HEK293T (cell line): Measurements from ENCODE around the gene GINS1.

ENCODE experiments used
- CTCF ChIA-PET: fragments of 350-600 bp; formaldehyde crosslinking; extraction: SDS; loops from one replicate; lab custom pipeline; 2021; ENCODE audit warnings: antibody characterized with exemption, inconsistent platforms; lab: Yijun Ruan, JAX
- POLR2A ChIA-PET: fragments of 350-600 bp; formaldehyde crosslinking; extraction: SDS; loops from one replicate; lab custom pipeline; 2020; ENCODE audit warnings: antibody characterized with exemption, inconsistent platforms; lab: Yijun Ruan, JAX
- DNase-seq: peaks from one replicate; pipeline ENCODE4 v3.0.0; 2012; ENCODE audit warnings: mixed read lengths; ENCODE audit errors: extremely low spot score
- ARNT ChIP-seq: fragments of 450-650 bp; IDR thresholded peaks from 2 replicates; pipeline ENCODE4 v1.6.1; 2017; ENCODE audit warnings: mild to moderate bottlenecking
- BHLHE40 ChIP-seq: fragments of 450-650 bp; IDR thresholded peaks from 2 replicates; pipeline ENCODE4 v1.6.1; 2016; ENCODE audit warnings: mild to moderate bottlenecking, moderate library complexity, borderline replicate concordance
- CTBP1 ChIP-seq: fragments of 450-650 bp; IDR thresholded peaks from 2 replicates; pipeline ENCODE4 v1.6.1; 2016; ENCODE audit warnings: borderline replicate concordance
- ELF4 ChIP-seq: fragments of 450-650 bp; IDR thresholded peaks from 2 replicates; pipeline ENCODE4 v1.6.1; 2017; ENCODE audit warnings: antibody characterized with exemption
- FOXA1 ChIP-seq: fragments of 450-650 bp; IDR thresholded peaks from 2 replicates; pipeline ENCODE4 v1.6.1; 2016; ENCODE audit warnings: mild to moderate bottlenecking
- FOXK2 ChIP-seq: fragments of 450-650 bp; IDR thresholded peaks from 2 replicates; pipeline ENCODE4 v1.6.1; 2016; ENCODE audit warnings: mild to moderate bottlenecking
- FOXM1 ChIP-seq: fragments of 450-650 bp; IDR thresholded peaks from 2 replicates; pipeline ENCODE4 v1.6.1; 2017; ENCODE audit warnings: mild to moderate bottlenecking, borderline replicate concordance
- HDGF ChIP-seq: fragments of 450-650 bp; IDR thresholded peaks from 2 replicates; pipeline ENCODE4 v1.6.1; 2017; ENCODE audit warnings: antibody characterized with exemption, borderline replicate concordance
- L3MBTL2 ChIP-seq: fragments of 450-650 bp; conservative IDR thresholded peaks from 2 replicates; pipeline ENCODE4 v1.6.1; 2016; ENCODE audit warnings: mild to moderate bottlenecking
- LEF1 ChIP-seq: fragments of 450-650 bp; IDR thresholded peaks from 2 replicates; pipeline ENCODE4 v1.6.1; 2017; ENCODE audit warnings: mild to moderate bottlenecking, borderline replicate concordance
- NFRKB ChIP-seq: fragments of 450-650 bp; IDR thresholded peaks from 2 replicates; pipeline ENCODE4 v1.6.1; 2016; ENCODE audit warnings: mild to moderate bottlenecking, moderate library complexity
- SP1 ChIP-seq: fragments of 450-650 bp; IDR thresholded peaks from 2 replicates; pipeline ENCODE4 v1.6.1; 2017
- SUZ12 ChIP-seq: fragments of 450-650 bp; IDR thresholded peaks from 2 replicates; pipeline ENCODE4 v1.6.1; 2016; ENCODE audit warnings: mild to moderate bottlenecking
- TARDBP ChIP-seq: fragments of 450-650 bp; IDR thresholded peaks from 2 replicates; pipeline ENCODE4 v1.6.1; 2016
- ZNF384 ChIP-seq: fragments of 450-650 bp; IDR thresholded peaks from 2 replicates; pipeline ENCODE4 v1.6.1; 2016
- TF ChIP-seq, protein P1 (sequence below): fragments of 450-650 bp; IDR thresholded peaks from 2 replicates; pipeline ENCODE4 v1.6.1; 2016

GINS1 gene

DNA sequence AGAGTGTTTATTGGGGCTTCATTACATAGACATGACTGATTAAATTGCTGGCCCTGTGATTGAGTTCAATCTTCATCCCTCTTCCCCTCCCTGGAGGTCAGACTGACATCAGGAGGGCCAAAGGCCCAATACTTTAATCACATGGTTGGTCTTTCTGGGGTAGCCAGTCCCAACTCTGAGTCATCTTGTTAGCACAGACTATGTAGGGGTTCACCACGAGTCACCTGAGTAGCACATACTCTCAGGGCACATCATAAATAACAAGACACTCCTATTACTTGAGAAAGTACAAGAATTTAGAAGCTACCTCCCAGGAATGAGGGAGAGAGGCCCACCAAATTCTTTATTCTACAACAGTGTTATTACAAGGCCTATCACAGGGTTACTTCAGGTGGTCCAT lies 11.3 kb downstream of the GINS1 start:
- no peak for TF ChIP-seq NFRKB
- CTCF ChIA-PET: interaction anchor here (1.6 kb wide), 1 partner anchor 11 kb away, joined by 3 read pairs; the partner anchor contains the start of gene GINS1
- POLR2A ChIA-PET: no interaction called here
- no peak for DNase-seq

DNA sequence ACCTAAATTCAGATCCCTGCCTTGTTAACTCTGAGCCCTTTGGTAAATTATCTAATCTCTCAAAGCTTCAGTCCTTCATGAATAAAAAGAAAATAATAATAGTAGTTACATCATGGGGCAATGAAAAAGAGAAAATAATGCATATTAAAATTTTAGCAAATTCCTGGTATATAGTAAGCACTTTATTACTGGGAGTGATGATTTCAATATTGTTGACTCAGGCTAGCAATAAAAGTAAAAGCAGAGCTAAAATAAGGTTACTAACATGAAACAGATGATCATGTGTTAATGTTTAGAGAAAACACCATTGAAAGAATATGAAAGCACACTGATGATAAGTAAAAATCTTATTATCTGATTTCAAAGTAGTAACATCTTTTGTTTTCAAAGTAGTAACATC lies 13.6 kb downstream of the GINS1 start:
- TF ChIP-seq HDGF (no peak), LEF1 (no peak), CTBP1 (no peak), L3MBTL2 (no peak), BHLHE40 (no peak), ZNF384 (no peak)
- DNase-seq: no peak
- ChIA-PET CTCF (no interaction called here), POLR2A (interaction anchor here (0.7 kb wide), 1 partner anchor 13 kb away, joined by 3 read pairs; no protein-coding TSS in a partner anchor)

DNA sequence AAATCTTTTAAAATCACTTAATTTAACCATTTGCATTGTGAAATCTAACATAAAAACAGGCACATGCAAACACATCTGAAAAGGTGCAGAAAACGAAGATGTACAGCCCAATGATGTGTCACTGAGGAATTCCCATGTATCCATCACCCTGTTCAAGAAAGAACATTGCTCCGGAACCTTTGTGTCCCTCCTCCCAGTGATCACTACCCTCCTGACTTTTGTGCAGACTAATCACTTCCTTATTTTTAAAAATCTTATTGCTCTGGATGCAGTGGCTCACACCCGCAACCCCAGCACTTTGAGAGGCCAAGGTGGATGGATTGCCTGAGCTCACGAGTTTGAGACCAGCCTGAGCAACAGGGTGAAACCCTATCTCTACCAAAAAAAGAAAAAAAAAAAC lies 14.6 kb downstream of the GINS1 start:
- TF ChIP-seq FOXA1 (no peak), HDGF (no peak), SP1 (no peak), CTBP1 (no peak), L3MBTL2 (no peak), TARDBP (no peak), ZNF384 (no peak), SUZ12 (no peak), ARNT (no peak), BHLHE40 (no peak), LEF1 (no peak), FOXK2 (no peak), ELF4 (no peak), FOXM1 (no peak), NFRKB (no peak)
- TF ChIP-seq, protein P1, sequence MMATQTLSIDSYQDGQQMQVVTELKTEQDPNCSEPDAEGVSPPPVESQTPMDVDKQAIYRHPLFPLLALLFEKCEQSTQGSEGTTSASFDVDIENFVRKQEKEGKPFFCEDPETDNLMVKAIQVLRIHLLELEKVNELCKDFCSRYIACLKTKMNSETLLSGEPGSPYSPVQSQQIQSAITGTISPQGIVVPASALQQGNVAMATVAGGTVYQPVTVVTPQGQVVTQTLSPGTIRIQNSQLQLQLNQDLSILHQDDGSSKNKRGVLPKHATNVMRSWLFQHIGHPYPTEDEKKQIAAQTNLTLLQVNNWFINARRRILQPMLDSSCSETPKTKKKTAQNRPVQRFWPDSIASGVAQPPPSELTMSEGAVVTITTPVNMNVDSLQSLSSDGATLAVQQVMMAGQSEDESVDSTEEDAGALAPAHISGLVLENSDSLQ: no peak
- ChIA-PET CTCF (interaction anchor here (0.6 to 1.0 kb wide), 2 partner anchors 11 to 13 kb away, joined by 4 read pairs; no protein-coding TSS in a partner anchor), POLR2A (no interaction called here)
- DNase-seq: no peak

DNA sequence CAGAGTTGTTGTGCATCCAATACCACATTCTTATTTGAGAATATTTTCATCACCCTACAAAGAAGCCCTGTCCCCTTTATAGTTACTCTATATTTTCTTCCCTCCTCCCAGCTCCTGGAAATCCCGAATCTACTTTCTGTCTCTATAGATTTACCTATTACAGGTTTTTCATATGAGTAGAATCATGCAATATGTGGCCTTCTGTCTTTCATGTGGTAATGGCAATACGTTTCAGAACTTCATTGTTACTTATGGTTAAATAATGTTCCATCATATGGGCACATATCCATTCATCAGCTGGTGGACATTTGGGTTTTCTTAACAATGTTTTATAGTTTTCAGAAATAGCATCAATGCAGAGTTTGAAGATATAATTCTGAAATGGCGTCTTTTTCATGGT lies 17.1 kb downstream of the GINS1 start:
- no peak for DNase-seq
- POLR2A ChIA-PET: interaction anchor here (2.2 kb wide), 1 partner anchor 17 kb away, joined by 7 read pairs; the partner anchor contains the start of gene GINS1
- TF ChIP-seq ZNF384 (no peak), ARNT (no peak), BHLHE40 (no peak), FOXM1 (no peak)
- TF ChIP-seq, protein P1: no peak
- CTCF ChIA-PET: no interaction called here

DNA sequence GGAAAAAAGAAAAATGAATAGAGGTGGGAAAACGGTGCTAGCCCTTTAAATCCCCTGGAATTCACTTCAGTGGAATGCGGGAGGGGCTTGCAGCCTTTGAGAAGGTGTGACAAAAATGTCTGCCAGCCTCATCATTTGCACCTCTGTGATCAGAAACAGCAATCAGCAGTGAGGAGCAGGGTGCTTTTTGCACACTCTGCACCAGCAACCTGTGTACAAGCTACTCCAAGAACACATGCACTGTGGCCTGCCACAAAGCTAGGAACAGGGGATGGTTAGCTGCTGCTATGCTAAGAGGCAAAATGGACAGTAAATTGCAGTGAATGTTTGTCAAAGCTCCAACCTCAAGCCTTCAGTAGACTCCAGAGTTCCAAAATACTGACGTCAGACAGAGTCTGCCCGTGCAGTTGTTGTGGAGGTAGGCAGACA lies 29.7 kb downstream of the GINS1 start:
- TF ChIP-seq, protein P1: no peak
- TF ChIP-seq ELF4: no peak
- no peak for TF ChIP-seq CTBP1
- TF ChIP-seq SP1: no peak
- TF ChIP-seq L3MBTL2: no peak
- TF ChIP-seq NFRKB: no peak
- no peak for TF ChIP-seq FOXM1
- TF ChIP-seq FOXA1: no peak
- TF ChIP-seq SUZ12: no peak
- TF ChIP-seq ARNT: no peak
- ChIA-PET POLR2A (no interaction called here), CTCF (no interaction called here)
- no peak for DNase-seq

DNA sequence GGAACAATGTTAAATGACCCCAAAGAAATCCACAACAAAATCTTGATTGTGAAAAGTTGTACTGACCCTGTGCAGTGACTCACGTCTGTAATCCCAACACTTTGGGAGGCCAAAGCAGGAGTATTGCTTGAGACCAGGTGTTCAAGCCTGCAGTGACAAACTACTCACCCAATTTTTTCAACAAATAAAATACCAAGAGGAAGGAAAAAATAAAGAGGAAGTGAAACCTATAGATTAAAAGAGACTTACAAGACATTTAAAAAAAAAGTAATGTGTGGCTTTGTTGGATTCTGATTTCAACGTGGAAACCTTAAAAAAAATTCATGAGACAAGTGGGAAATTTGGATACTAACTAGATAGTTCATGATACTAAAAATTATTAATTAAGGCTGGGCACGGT lies 31.9 kb downstream of the GINS1 start:
- no peak for TF ChIP-seq L3MBTL2
- TF ChIP-seq NFRKB: no peak
- no peak for TF ChIP-seq FOXK2
- POLR2A ChIA-PET: no interaction called here
- CTCF ChIA-PET: interaction anchor here (0.6 kb wide), 1 partner anchor 143 kb away, joined by 3 read pairs; no protein-coding TSS in a partner anchor
- no peak for DNase-seq

DNA sequence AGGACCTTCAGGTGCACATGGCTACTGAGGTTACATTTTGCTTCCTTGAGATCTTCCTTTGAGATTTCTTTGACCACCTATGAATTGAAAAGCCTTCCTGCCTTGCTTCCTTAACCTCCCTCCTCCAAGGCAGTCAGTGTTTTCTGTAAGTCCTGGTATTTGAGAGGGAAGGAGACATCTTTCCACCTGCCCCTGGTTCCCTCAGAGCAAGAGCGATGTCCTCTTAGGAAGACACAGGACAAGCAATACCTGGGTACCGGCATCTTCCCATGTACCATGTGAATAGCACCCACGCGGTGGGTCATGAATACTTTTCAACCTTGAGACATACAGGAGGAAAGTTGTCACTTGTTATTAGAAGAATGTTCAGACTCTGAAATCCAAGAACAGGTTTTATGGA lies 37.1 kb downstream of the GINS1 start:
- ChIA-PET POLR2A (no interaction called here), CTCF (no interaction called here)
- no peak for DNase-seq
- TF ChIP-seq, protein P1: no peak
- TF ChIP-seq ELF4 (no peak), FOXM1 (no peak), HDGF (no peak), ARNT (no peak), SP1 (no peak), FOXA1 (no peak), FOXK2 (no peak), LEF1 (no peak), BHLHE40 (no peak), TARDBP (no peak), L3MBTL2 (no peak), CTBP1 (no peak), SUZ12 (no peak), NFRKB (no peak), ZNF384 (no peak)
